Small intestine (tissue), 7 donors: ENCODE results near the gene DMKN. TPM values are rescaled to one million over a fixed set of nuclear protein-coding genes. Genes with fewer than 3 reads are reported as not detected.
"Not testable (repeated sequence)": the region's sequence is repeated elsewhere in the genome, so short reads cannot be mapped to it uniquely, and the experiment has no call there.

Experiments used
- DNase-seq, 2 donors: peaks; one replicate each; pipeline versions ENCODE4 v3.0.0 to v3.0.0-alpha.2; 2013
- FAIRE-seq: peaks from 2 replicates; lab custom pipeline; 2012; peaks lifted over from hg19 to GRCh38; lab: Jason Lieb, UNC
- H3K27ac ChIP-seq, 3 donors: one replicate each; pipeline ENCODE4 v1.5.1; 2013; ENCODE audit warnings: low read length in 2 of 3, mild to moderate bottlenecking in 2 of 3, control low read depth in 1 of 3, inconsistent platforms in 1 of 3, low read depth in 1 of 3, moderate library complexity in 1 of 3
- H3K27me3 ChIP-seq, 3 donors: one replicate each; pipeline ENCODE4 v1.6.1; 2013; ENCODE audit warnings: low read length in 3 of 3, inconsistent platforms in 1 of 3; ENCODE audit not compliant: control insufficient read depth in 3 of 3, insufficient read depth in 3 of 3
- H3K36me3 ChIP-seq, 3 donors: one replicate each; pipeline ENCODE4 v1.6.1; 2013; ENCODE audit warnings: low read length in 3 of 3, inconsistent platforms in 1 of 3, low read depth in 1 of 3, mild to moderate bottlenecking in 1 of 3, moderate library complexity in 1 of 3; ENCODE audit not compliant: control insufficient read depth in 3 of 3, insufficient read depth in 2 of 3
- H3K4me1 ChIP-seq, 3 donors: one replicate each; pipeline ENCODE4 v1.6.1; 2013; ENCODE audit warnings: low read length in 2 of 3, inconsistent platforms in 1 of 3, low read depth in 1 of 3, mild to moderate bottlenecking in 1 of 3, moderate library complexity in 1 of 3; ENCODE audit not compliant: control insufficient read depth in 3 of 3, insufficient read depth in 2 of 3
- H3K4me3 ChIP-seq, 3 donors: one replicate each; pipeline ENCODE4 v1.5.1; 2013; ENCODE audit warnings: low read length in 3 of 3, control low read depth in 1 of 3, inconsistent platforms in 1 of 3, low read depth in 1 of 3, mild to moderate bottlenecking in 1 of 3, moderate library complexity in 1 of 3
- H3K9me3 ChIP-seq, 2 donors: one replicate each; pipeline ENCODE4 v1.6.1; 2013; ENCODE audit warnings: low read depth in 1 of 2, low read length in 1 of 2; ENCODE audit not compliant: control insufficient read depth in 2 of 2, insufficient read depth in 1 of 2
- WGBS, 3 donors: extraction: QIAGEN DNeasy Blood & Tissue Kit; methylation state at CpG; one replicate each; pipeline ENCODE4 v1.1.7; 2013; 5-methylcytosine and 5-hydroxymethylcytosine counted together
- polyA plus RNA-seq, 4 donors: library from polyadenylated mRNA; stranded (reverse) in 3 of 4; unstranded in 1 of 4; fragments of 200-250 nt in 3 of 4; fragments of 120-200 nt in 1 of 4; gene quantifications; one replicate each; pipeline versions ENCODE4 v1.2.1 to v1.2.3, GENCODE V29; 2013
- donor health status: healthy with polysubstance abuse.
- donor health status: control.
- donor health status: control.
- donor health status: Bipolar disorder and iron deficiency.
- donor health status: healthy.

The DMKN gene
- polyA plus RNA-seq, 4 donors, result 4.7 to 36.9 (median 7.6) TPM; not detected in 1

DNA sequence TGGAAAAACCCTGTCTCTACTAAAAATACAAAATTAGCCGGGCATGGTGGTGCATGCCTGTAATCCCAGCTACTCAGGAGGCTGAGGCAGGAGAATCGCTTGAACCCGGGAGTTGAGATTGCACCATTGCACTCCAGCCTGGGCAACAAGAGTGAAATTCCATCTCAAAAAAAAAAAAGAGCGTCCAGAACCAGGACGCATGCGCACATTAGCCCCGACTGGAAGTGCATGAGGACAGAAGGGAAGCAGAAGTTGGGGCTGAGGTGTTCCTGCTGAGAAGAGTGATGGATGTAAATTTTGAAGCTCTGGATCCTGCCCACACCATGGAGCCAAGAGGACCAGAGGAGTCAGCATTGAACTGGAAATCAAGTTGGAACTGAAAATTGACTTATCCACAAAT lies 38.9 kb downstream of the DMKN start:
- 84 to 96% (median 95%) methylated on average over 7 of the region's 7 CpGs for WGBS, 3 donors
- H3K9me3 ChIP-seq, FAIRE-seq, H3K27ac ChIP-seq, H3K4me3 ChIP-seq, H3K4me1 ChIP-seq, H3K36me3 ChIP-seq, DNase-seq, H3K27me3 ChIP-seq: not testable (repeated sequence)

GRCh38 chr19:35474104-35474503 lies 39.3 kb downstream of the DMKN start:
- no peak for DNase-seq
- Histone ChIP-seq H3K9me3 (no peaks in the 10 kb centered on the region), H3K27ac (no peak overlapping the region), H3K36me3 (no peaks in the 10 kb centered on the region), H3K4me3 (no peak overlapping the region), H3K27me3 (no peaks in the 10 kb centered on the region), H3K4me1 (no peaks in the 10 kb centered on the region)
- no peak for FAIRE-seq
- 92 to 94% (median 93%) methylated on average over 14 of the region's 14 CpGs for WGBS, 3 donors

DNA sequence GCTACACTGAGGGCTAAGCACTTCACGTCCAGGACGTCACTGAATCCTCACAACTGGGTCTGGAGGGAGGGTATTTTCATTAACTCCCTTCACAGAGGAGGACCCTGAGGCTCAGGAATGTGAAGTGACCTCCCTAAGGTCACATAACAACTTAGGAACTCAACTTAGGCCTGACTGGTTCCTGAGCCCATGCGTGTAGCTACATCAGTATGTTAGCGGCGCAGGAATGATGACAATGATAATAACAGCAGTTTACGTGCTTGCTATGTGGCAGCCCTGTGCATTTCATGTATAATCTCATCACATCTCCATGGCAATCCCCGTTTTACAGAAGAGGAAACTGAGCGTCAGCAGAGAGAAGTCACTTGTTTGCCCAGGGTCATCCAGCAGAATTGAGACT lies 41.5 kb downstream of the DMKN start:
- Histone ChIP-seq H3K4me1 (no peaks in the 10 kb centered on the region), H3K27ac (no peak overlapping the region), H3K4me3 (no peak overlapping the region), H3K27me3 (no peaks in the 10 kb centered on the region), H3K9me3 (no peaks in the 10 kb centered on the region), H3K36me3 (no peaks in the 10 kb centered on the region)
- 87 to 90% (median 88%) methylated on average over 8 of the region's 8 CpGs for WGBS, 3 donors
- DNase-seq (no peak), FAIRE-seq (no peak)

- H3K4me1 ChIP-seq, H3K27me3 ChIP-seq, H3K4me3 ChIP-seq, H3K36me3 ChIP-seq, H3K9me3 ChIP-seq, DNase-seq, H3K27ac ChIP-seq, FAIRE-seq: not testable (repeated sequence)
- WGBS, 3 donors, result 90 to 97% (median 96%) methylated on average over 4 of the region's 4 CpGs
Measured at GRCh38 chr19:35471075-35471474, 42.4 kb downstream of the DMKN start.

GRCh38 chr19:35470128-35470527 lies 43.3 kb downstream of the DMKN start:
- Histone ChIP-seq H3K36me3 (no peaks in the 10 kb centered on the region), H3K9me3 (no peaks in the 10 kb centered on the region), H3K4me1 (no peaks in the 10 kb centered on the region), H3K27ac (no peak overlapping the region), H3K4me3 (no peak overlapping the region), H3K27me3 (no peaks in the 10 kb centered on the region)
- no peak for DNase-seq
- WGBS, 3 donors, result 89 to 91% (median 89%) methylated on average over 7 of the region's 7 CpGs
- FAIRE-seq, result no peak

DNA sequence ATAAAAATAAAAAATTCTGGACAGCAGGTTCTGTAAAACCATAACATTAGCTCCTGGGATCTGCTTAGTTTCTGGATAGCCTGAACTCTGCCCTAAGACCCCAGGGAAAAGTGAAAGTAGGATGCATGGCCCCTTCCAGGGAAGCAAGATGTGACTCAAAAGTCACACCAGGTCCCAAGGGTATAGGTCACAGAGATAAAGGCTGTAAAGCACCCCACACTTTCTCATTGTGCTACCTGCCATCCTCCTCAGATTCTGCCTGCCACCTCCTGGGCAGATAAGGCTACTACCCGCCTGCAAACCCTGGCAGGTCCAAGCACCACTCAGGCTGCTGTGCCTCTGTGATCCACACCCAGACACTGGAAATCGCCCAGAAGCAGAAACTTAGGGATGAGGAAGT lies 44.8 kb downstream of the DMKN start:
- 6 to 32% (median 6%) methylated on average over 2 of the region's 2 CpGs for WGBS, 3 donors
- Histone ChIP-seq H3K27ac (no peak overlapping the region), H3K36me3 (no peaks in the 10 kb centered on the region), H3K27me3 (no peaks in the 10 kb centered on the region), H3K9me3 (no peaks in the 10 kb centered on the region), H3K4me1 (no peaks in the 10 kb centered on the region), H3K4me3 (no peak overlapping the region)
- DNase-seq (peak; percentile 84 to 85), FAIRE-seq (no peak)

- Histone ChIP-seq H3K4me3 (no peak overlapping the region), H3K36me3 (no peaks in the 10 kb centered on the region), H3K27ac (no peak overlapping the region), H3K9me3 (no peaks in the 10 kb centered on the region), H3K27me3 (no peaks in the 10 kb centered on the region), H3K4me1 (peaks cover 0 to under 1% (median 0%) of the 10 kb centered on the region in 3 donors)
- DNase-seq, result no peak
- WGBS, 3 donors, result 98 to 100% (median 100%) methylated on average over 1 of the region's 1 CpG
- no peak for FAIRE-seq
Measured at GRCh38 chr19:35466259-35466658, 47.2 kb downstream of the DMKN start.

DNA sequence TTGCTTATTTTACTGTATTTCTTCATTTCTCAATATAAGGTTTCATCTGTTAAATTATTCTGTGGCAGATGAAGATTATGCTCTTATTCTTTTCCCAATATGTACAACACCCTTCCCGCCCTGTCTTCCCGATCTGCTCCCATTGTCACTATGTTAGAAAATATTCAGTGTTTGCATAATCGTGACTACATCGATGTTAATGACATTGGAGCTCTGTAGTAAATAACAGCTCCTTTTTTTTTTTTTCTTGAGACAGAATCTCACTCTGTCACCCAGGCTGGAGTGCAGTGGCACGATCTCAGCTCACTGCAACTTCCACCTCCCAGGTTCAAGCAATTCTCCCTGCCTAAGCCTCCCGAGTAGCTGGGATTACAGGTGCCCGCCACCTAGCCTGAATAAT lies 50.5 kb downstream of the DMKN start:
- not testable (repeated sequence) for FAIRE-seq
- peak overlapping the region in 1 of 3 donors; percentile 18 for H3K27ac ChIP-seq

GRCh38 chr19:35462476-35462953 lies 50.9 kb downstream of the DMKN start:
- Histone ChIP-seq H3K4me3 (no peak overlapping the region), H3K9me3 (no peaks in the 10 kb centered on the region), H3K36me3 (no peaks in the 10 kb centered on the region), H3K4me1 (peaks cover 0 to 15% (median 12%) of the 10 kb centered on the region in 3 donors), H3K27me3 (no peaks in the 10 kb centered on the region), H3K27ac (peak overlapping the region in 2 of 3 donors; percentile 54 to 81)
- WGBS, 3 donors, result 30 to 70% (median 47%) methylated on average over 6 of the region's 6 CpGs
- DNase-seq (peak in 1 of 2 donors; percentile 51), FAIRE-seq (no peak)

More for the DNA sequence above, 50.5 kb downstream of the DMKN start:
- H3K4me1 ChIP-seq, result peaks cover 0 to 15% (median 10%) of the 10 kb centered on the region in 3 donors
- H3K27me3 ChIP-seq, H3K4me3 ChIP-seq, H3K36me3 ChIP-seq, H3K9me3 ChIP-seq, DNase-seq: not testable (repeated sequence)
- WGBS, 3 donors, result 54 to 82% (median 62%) methylated on average over 7 of the region's 7 CpGs
